H4 (cell line): ENCODE results near the gene CFAP99. TPM values are rescaled to one million over a fixed set of nuclear protein-coding genes. Genes with fewer than 3 reads are reported as not detected.
"Not testable (repeated sequence)": the region's sequence is repeated elsewhere in the genome, so short reads cannot be mapped to it uniquely, and the experiment has no call there.

Source experiments
- DNase-seq: peaks from one replicate; pipeline ENCODE4 v3.0.0-alpha.2; 2015; ENCODE audit warnings: low spot score
- total RNA-seq: library from RNA; depleted of rRNA; stranded (reverse); fragments of >200 nt; shearing (Covaris generic); gene quantifications from 2 replicates; pipeline ENCODE4 v1.2.3, GENCODE V29; 2014

Gene CFAP99
- total RNA-seq, 1 experiment from 2014 or later, result not detected

GRCh38 chr4:2446656-2447564, 28.2 kb downstream of the CFAP99 start:
- DNase-seq, result no peak

- DNase-seq, result no peak
Measured at GRCh38 chr4:2448589-2448988, 29.8 kb downstream of the CFAP99 start.

GRCh38 chr4:2449051-2449450, 30.3 kb downstream of the CFAP99 start:
- DNase-seq, result no peak

GRCh38 chr4:2449511-2450392, 31.0 kb downstream of the CFAP99 start:
- no peak for DNase-seq

- DNase-seq, result no peak
Measured at GRCh38 chr4:2450394-2451035, 31.8 kb downstream of the CFAP99 start.

GRCh38 chr4:2451036-2451520, 32.3 kb downstream of the CFAP99 start:
- DNase-seq, result no peak

- no peak for DNase-seq
Measured at GRCh38 chr4:2451821-2452785, 33.3 kb downstream of the CFAP99 start.

GRCh38 chr4:2457481-2458295, 38.9 kb downstream of the CFAP99 start:
- no peak for DNase-seq

- no peak for DNase-seq
Measured at GRCh38 chr4:2458546-2459491, 40.1 kb downstream of the CFAP99 start.

- no peak for DNase-seq
Measured at GRCh38 chr4:2459589-2460349, 41.0 kb downstream of the CFAP99 start.

GRCh38 chr4:2461246-2461960, 42.6 kb downstream of the CFAP99 start:
- DNase-seq, result no peak

GRCh38 chr4:2462218-2462991, 43.6 kb downstream of the CFAP99 start:
- peak; percentile 47 for DNase-seq

- DNase-seq, result no peak
Measured at GRCh38 chr4:2462992-2463762, 44.4 kb downstream of the CFAP99 start.

GRCh38 chr4:2465032-2465431, 46.3 kb downstream of the CFAP99 start:
- no peak for DNase-seq

GRCh38 chr4:2465544-2465943, 46.8 kb downstream of the CFAP99 start:
- DNase-seq, result not testable (repeated sequence)
